ENCODE data around the gene SMC1B.

DNA sequence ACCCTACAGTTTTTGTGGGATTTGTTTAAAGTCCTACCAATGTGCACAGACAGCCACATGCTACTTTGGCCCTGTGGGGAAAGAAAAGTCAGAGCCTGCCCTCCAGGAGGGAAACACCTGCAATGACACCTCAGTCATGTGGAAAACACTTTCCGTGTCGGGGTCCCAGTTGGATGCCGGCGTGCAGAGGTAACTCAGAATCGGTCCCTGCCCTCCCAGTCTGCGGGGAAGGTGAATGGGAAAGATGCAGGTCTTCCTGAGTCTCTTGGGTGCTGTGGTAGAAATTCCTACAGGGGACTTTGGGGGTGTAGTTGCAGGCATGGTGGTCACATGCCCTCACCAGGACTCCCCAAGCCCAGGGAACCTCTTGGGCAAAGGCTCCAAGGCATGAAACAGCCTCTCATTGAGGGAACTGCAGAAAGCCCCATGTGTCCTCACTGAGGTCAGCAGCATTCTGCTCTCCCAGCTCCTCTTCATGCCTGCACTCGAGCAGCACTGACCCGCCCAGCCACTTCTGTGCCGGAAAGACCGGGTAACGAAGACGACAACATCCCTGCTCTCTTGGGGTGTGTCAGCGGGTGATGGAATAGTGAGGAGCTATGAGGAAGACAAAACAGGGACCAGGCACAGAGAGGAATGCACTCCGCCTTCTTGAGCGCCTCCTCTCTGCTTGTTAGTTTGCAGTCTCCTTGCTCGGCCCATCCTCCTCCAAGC lies 4.8 kb upstream of the SMC1B start:
- TF ChIP-seq MAX (IDR thresholded peaks at IDR 0.05) (no peak), EZH2 (IDR thresholded peaks at IDR 0.05; ENCODE audit: low read depth, low read length, severe bottlenecking) (no peak), CTCF (IDR thresholded peaks at IDR 0.05; ENCODE audit: control extremely low read depth in 1 of 3, insufficient read depth in 1 of 3, low read depth in 1 of 3, low read length in 3 of 3) (no peak), CHD2 (IDR thresholded peaks at IDR 0.05; ENCODE audit: low read length) (no peak), POLR2A (IDR thresholded peaks at IDR 0.05; ENCODE audit: control extremely low read depth in 1 of 2, low read depth in 2 of 2, low read length in 2 of 2) (no peak), SIN3A (conservative IDR thresholded peaks at IDR 0.05 in 1 of 2, IDR thresholded peaks at IDR 0.05 in 1 of 2; ENCODE audit: low read depth in 1 of 2, low read length in 2 of 2) (no peak), TBP (IDR thresholded peaks at IDR 0.05; ENCODE audit: low read depth, low read length) (no peak)
